HG03575 (cell line): ENCODE results near the gene HACD3.
A peak's percentile ranks its signal among the peaks of the same experiment; 100 is the strongest.

ENCODE experiments used
- ATAC-seq: cut with Tn5 transposase; IDR thresholded peaks from one replicate; pipeline ENCODE4 v1.9.1; 2021; ENCODE audit not compliant: unreplicated experiment, insufficient number of reproducible peaks, low FRiP score; ENCODE audit errors: extremely low read depth

The HACD3 gene

GRCh38 chr15:65530318-65531111 is at the start of gene HACD3:
Gene HACD3 (plus strand): TSS chr15:65530463. CDS start chr15:65530632, 169 bp downstream.
- no peak for ATAC-seq

- ATAC-seq: no peak
Measured at GRCh38 chr15:65484876-65485275, 45.4 kb upstream of the HACD3 start.

GRCh38 chr15:65494076-65494475 is 36.2 kb upstream of the HACD3 start:
- no peak for ATAC-seq

- ATAC-seq: no peak
Measured at GRCh38 chr15:65509321-65509720, 20.9 kb upstream of the HACD3 start.

- no peak for ATAC-seq
Measured at GRCh38 chr15:65512189-65512588, 18.1 kb upstream of the HACD3 start.

GRCh38 chr15:65512807-65513416 is 17.4 kb upstream of the HACD3 start:
- no peak for ATAC-seq

GRCh38 chr15:65516997-65517865 is 13.0 kb upstream of the HACD3 start, which contains the start of gene DPP8:
Gene DPP8 (minus strand): TSS chr15:65517689. CDS start chr15:65512553, 5,136 bp downstream.
- ATAC-seq: peak; percentile 46

- ATAC-seq: no peak
Measured at GRCh38 chr15:65517866-65518207, 12.4 kb upstream of the HACD3 start.

- ATAC-seq: no peak
Measured at GRCh38 chr15:65518633-65519285, 11.5 kb upstream of the HACD3 start.

GRCh38 chr15:65521350-65521749 is 8.9 kb upstream of the HACD3 start:
- ATAC-seq: no peak

GRCh38 chr15:65524226-65524625 is 6.0 kb upstream of the HACD3 start:
- ATAC-seq: no peak

GRCh38 chr15:65525622-65526021 is 4.6 kb upstream of the HACD3 start:
- no peak for ATAC-seq

GRCh38 chr15:65528461-65529060 is 1.7 kb upstream of the HACD3 start:
- ATAC-seq: no peak

- no peak for ATAC-seq
Measured at GRCh38 chr15:65529762-65530317, 423 bp upstream of the HACD3 start.

- no peak for ATAC-seq
Measured at GRCh38 chr15:65532738-65533051, 2.4 kb downstream of the HACD3 start.

GRCh38 chr15:65533057-65533756 is 2.9 kb downstream of the HACD3 start:
- ATAC-seq: no peak

GRCh38 chr15:65535192-65535591 is 4.9 kb downstream of the HACD3 start:
- no peak for ATAC-seq

GRCh38 chr15:65540314-65540713 is 10.1 kb downstream of the HACD3 start:
- no peak for ATAC-seq
